ENCODE measurements around the gene L3MBTL4.

The L3MBTL4 gene

GRCh38 chr18:6374340-6374739 is 40.4 kb downstream of the L3MBTL4 start:
- FAIRE-seq, result no peak
- no peak for TF ChIP-seq CTCF (IDR thresholded peaks at IDR 0.05; ENCODE audit: insufficient read depth, missing control alignments)
- no peak for DNase-seq (ENCODE audit: insufficient read length, low spot score)

GRCh38 chr18:6373187-6373586 is 41.5 kb downstream of the L3MBTL4 start:
- DNase-seq (ENCODE audit: insufficient read length, low spot score), result no peak

GRCh38 chr18:6370886-6371635 is 43.6 kb downstream of the L3MBTL4 start:
- TF ChIP-seq CTCF (IDR thresholded peaks at IDR 0.05; ENCODE audit: insufficient read depth, missing control alignments), result no peak
- FAIRE-seq (no peak), DNase-seq (ENCODE audit: insufficient read length, low spot score) (no peak)

More at GRCh38 chr18:6373187-6373586, 41.5 kb downstream of the L3MBTL4 start:
- no peak for TF ChIP-seq CTCF (IDR thresholded peaks at IDR 0.05; ENCODE audit: insufficient read depth, missing control alignments)
- no peak for FAIRE-seq

- DNase-seq (ENCODE audit: insufficient read length, low spot score) (no peak), FAIRE-seq (no peak)
- TF ChIP-seq CTCF (IDR thresholded peaks at IDR 0.05; ENCODE audit: insufficient read depth, missing control alignments), result no peak
Measured at GRCh38 chr18:6370410-6370809, 44.3 kb downstream of the L3MBTL4 start.

GRCh38 chr18:6368017-6368416 is 46.7 kb downstream of the L3MBTL4 start:
- FAIRE-seq, result no peak
- no peak for DNase-seq (ENCODE audit: insufficient read length, low spot score)
- no peak for TF ChIP-seq CTCF (IDR thresholded peaks at IDR 0.05; ENCODE audit: insufficient read depth, missing control alignments)

GRCh38 chr18:6367208-6367607 is 47.5 kb downstream of the L3MBTL4 start:
- DNase-seq (ENCODE audit: insufficient read length, low spot score) (no peak), FAIRE-seq (no peak)
- no peak for TF ChIP-seq CTCF (IDR thresholded peaks at IDR 0.05; ENCODE audit: insufficient read depth, missing control alignments)

GRCh38 chr18:6366776-6367175 is 47.9 kb downstream of the L3MBTL4 start:
- DNase-seq (ENCODE audit: insufficient read length, low spot score) (no peak), FAIRE-seq (no peak)
- TF ChIP-seq CTCF (IDR thresholded peaks at IDR 0.05; ENCODE audit: insufficient read depth, missing control alignments), result no peak
